HepG2 (cell line): ENCODE results near the gene UBAC1. TPM values are rescaled to one million over a fixed set of nuclear protein-coding genes. Genes with fewer than 3 reads are reported as not detected.

Experiments used
- ATAC-seq: fragments of 200-7000 bp; cut with Tn5 transposase; 3 replicates; pipeline ENCODE4 v1.9.1; 2020; ENCODE audit warnings: mild to moderate bottlenecking, moderate library complexity
- BruUV-seq: library from RNA; stranded (reverse); fragments of 400-500 nt; replicated peaks from 2 replicates; lab custom pipeline; 2021; lab: Mats Ljungman, UMichigan
- CTCF ChIA-PET: fragments of 300-600 bp; formaldehyde crosslinking; extraction: SDS; loops from one replicate; lab custom pipeline; 2021; ENCODE audit warnings: low total read pairs, inconsistent platforms, low intra/inter-chr PET ratio; lab: Yijun Ruan, JAX
- POLR2A ChIA-PET: fragments of 350-600 bp; sonication (Branson Sonifier 250); formaldehyde crosslinking; loops from one replicate; lab custom pipeline; 2020; ENCODE audit warnings: antibody characterized with exemption, inconsistent platforms; lab: Yijun Ruan, JAX
- DNase-seq: peaks from one replicate; pipeline ENCODE4 v3.0.0-alpha.2; 2015; ENCODE audit warnings: low spot score
- FAIRE-seq: peaks from 3 replicates; lab custom pipeline; 2011; peaks lifted over from hg19 to GRCh38; lab: Jason Lieb, UNC
- H2AFZ ChIP-seq: one replicate; pipeline ENCODE4 v1.6.1; 2011; ENCODE audit warnings: low read length, inconsistent platforms
- H3K27ac ChIP-seq: fragments of 300-600 bp; 3 replicates; pipeline ENCODE4 v1.8.0; 2011; ENCODE audit warnings: mixed run types, mild to moderate bottlenecking, mixed read lengths, low read length, inconsistent platforms; ENCODE audit not compliant: insufficient read depth; ENCODE audit errors: extremely low read length
- H3K27me3 ChIP-seq, 2 experiments: fragments of 200-600 bp in 1 of 2; 2 replicates in 1 of 2; 3 replicates in 1 of 2; pipeline versions ENCODE4 v1.6.0 to v1.8.0; 2011; ENCODE audit warnings: low read length in 2 of 2, mild to moderate bottlenecking in 2 of 2, moderate library complexity in 2 of 2, inconsistent platforms in 1 of 2; ENCODE audit not compliant: insufficient read depth in 2 of 2, control insufficient read depth in 1 of 2
- H3K36me3 ChIP-seq, 2 experiments: fragments of 200-600 bp in 1 of 2; replicated peaks in 1 of 2; 2 replicates in 1 of 2; 3 replicates in 1 of 2; pipeline versions ENCODE4 v1.5.1 to v1.8.0; 2011; ENCODE audit warnings: low read length in 2 of 2, inconsistent platforms in 1 of 2; ENCODE audit not compliant: insufficient read depth in 2 of 2, control insufficient read depth in 1 of 2
- H3K4me1 ChIP-seq: 2 replicates; pipeline ENCODE4 v1.5.1; 2012; ENCODE audit warnings: low read length, inconsistent platforms; ENCODE audit not compliant: insufficient read depth
- H3K4me2 ChIP-seq: 2 replicates; pipeline ENCODE4 v1.6.0; 2011; ENCODE audit warnings: low read depth, low read length, inconsistent platforms
- H3K4me3 ChIP-seq, 3 experiments: fragments of 200-600 bp in 1 of 3; sonication (generic), shearing (Covaris generic) in 1 of 3; replicated peaks in 1 of 3; 2 replicates each; pipeline ENCODE4 v1.5.1; 2011 to 2016; ENCODE audit warnings: low read length in 3 of 3, inconsistent platforms in 2 of 3, low read depth in 2 of 3, mild to moderate bottlenecking in 2 of 3, control low read depth in 1 of 3, mixed read lengths in 1 of 3; ENCODE audit not compliant: insufficient read depth in 1 of 3
- H3K79me2 ChIP-seq: one replicate; pipeline ENCODE4 v1.6.1; 2011; ENCODE audit warnings: low read length, inconsistent platforms; ENCODE audit not compliant: insufficient read depth
- H3K9ac ChIP-seq: 2 replicates; pipeline ENCODE4 v1.6.0; 2011; ENCODE audit warnings: mild to moderate bottlenecking, low read depth, low read length, inconsistent platforms; ENCODE audit not compliant: insufficient read depth
- H3K9me3 ChIP-seq: 2 replicates; pipeline ENCODE4 v1.5.1; 2012; ENCODE audit warnings: mild to moderate bottlenecking, low read length
- H4K20me1 ChIP-seq: 2 replicates; pipeline ENCODE4 v1.6.0; 2011; ENCODE audit warnings: inconsistent platforms, mild to moderate bottlenecking, low read length, moderate library complexity; ENCODE audit not compliant: insufficient read depth
- FOXO1 ChIP-seq: sonication (generic); formaldehyde crosslinking; IDR thresholded peaks from 2 replicates; pipeline ENCODE4 v1.4.0; 2020; ENCODE audit warnings: missing genetic modification reagents
- MTA3 ChIP-seq: sonication (generic); formaldehyde crosslinking; IDR thresholded peaks from 2 replicates; pipeline ENCODE4 v1.4.0; 2020; ENCODE audit warnings: missing genetic modification reagents
- NFIB ChIP-seq: sonication (generic); formaldehyde crosslinking; IDR thresholded peaks from 2 replicates; pipeline ENCODE4 v1.9.0; 2021; ENCODE audit warnings: missing genetic modification reagents, mild to moderate bottlenecking, borderline replicate concordance
- SKI ChIP-seq: fragments of 450-650 bp; IDR thresholded peaks from one replicate; pipeline ENCODE4 v1.6.1; 2018; ENCODE audit warnings: mild to moderate bottlenecking; ENCODE audit not compliant: partially characterized antibody
- ZNF629 ChIP-seq: sonication (generic); formaldehyde crosslinking; conservative IDR thresholded peaks from 2 replicates; pipeline ENCODE4 v1.5.0; 2020; ENCODE audit warnings: missing genetic modification reagents
- WGBS: methylation state at CpG from one replicate; pipeline ENCODE4 v1.1.6; 2017; ENCODE audit warnings: low lambda C conversion rate; 5-methylcytosine and 5-hydroxymethylcytosine counted together
- in situ Hi-C: cut with HindIII; loops from 2 replicates; pipeline ENCODE4 v1.10.0; 2017; ENCODE audit warnings: low pct_unique_long_range_greater_than_20kb; ENCODE audit not compliant: extremely low pct_ligation_motif_present
- intact Hi-C: fragments of 100-400 bp; cut with micrococcal nuclease; formaldehyde crosslinking; loops from one replicate; pipeline ENCODE4 v1.10.0; 2022; ENCODE audit not compliant: unreplicated experiment
- polyA plus RNA-seq, 8 experiments: library from polyadenylated mRNA; depleted of rRNA in 3 of 8; stranded (reverse) in 7 of 8; unstranded in 1 of 8; fragments of >200 nt; fragmentation: Illumina TruSeq in 4 of 8; extraction: Trizol in 4 of 8; gene quantifications; 2 replicates each; pipeline versions ENCODE4 v1.2.1 to v1.2.3, GENCODE V29; 2011 to 2016; ENCODE audit warnings: low read depth in 4 of 8, missing spikeins in 1 of 8, mixed read lengths in 1 of 8; ENCODE audit not compliant: insufficient read depth in 1 of 8
- total RNA-seq, 5 experiments: library from RNA; depleted of rRNA; stranded (reverse); fragments of >200 nt; fragmentation: Illumina TruSeq; extraction: Trizol; gene quantifications; 2 replicates each; pipeline ENCODE4 v1.2.3, GENCODE V29; 2016; ENCODE audit warnings: low read depth in 1 of 5
- TF ChIP-seq, protein P1 (sequence below): sonication (generic); formaldehyde crosslinking; IDR thresholded peaks from 2 replicates; pipeline ENCODE4 v1.4.0; 2020; ENCODE audit warnings: missing genetic modification reagents, borderline replicate concordance
- TF ChIP-seq, protein P2 (sequence below): sonication (generic); formaldehyde crosslinking; IDR thresholded peaks from 2 replicates; pipeline ENCODE4 v1.5.1; 2020; ENCODE audit warnings: missing genetic modification reagents, mild to moderate bottlenecking, borderline replicate concordance
- TF ChIP-seq, protein P3 (sequence below): sonication (generic); formaldehyde crosslinking; IDR thresholded peaks from 2 replicates; pipeline ENCODE4 v1.5.0; 2020; ENCODE audit warnings: missing genetic modification reagents

Gene UBAC1
- total and polyA plus RNA-seq, 2 of the 13 experiments (the other 11 are each of a cell fraction or from before 2014, with no cell fraction given): 32.2 to 34.1 TPM

DNA sequence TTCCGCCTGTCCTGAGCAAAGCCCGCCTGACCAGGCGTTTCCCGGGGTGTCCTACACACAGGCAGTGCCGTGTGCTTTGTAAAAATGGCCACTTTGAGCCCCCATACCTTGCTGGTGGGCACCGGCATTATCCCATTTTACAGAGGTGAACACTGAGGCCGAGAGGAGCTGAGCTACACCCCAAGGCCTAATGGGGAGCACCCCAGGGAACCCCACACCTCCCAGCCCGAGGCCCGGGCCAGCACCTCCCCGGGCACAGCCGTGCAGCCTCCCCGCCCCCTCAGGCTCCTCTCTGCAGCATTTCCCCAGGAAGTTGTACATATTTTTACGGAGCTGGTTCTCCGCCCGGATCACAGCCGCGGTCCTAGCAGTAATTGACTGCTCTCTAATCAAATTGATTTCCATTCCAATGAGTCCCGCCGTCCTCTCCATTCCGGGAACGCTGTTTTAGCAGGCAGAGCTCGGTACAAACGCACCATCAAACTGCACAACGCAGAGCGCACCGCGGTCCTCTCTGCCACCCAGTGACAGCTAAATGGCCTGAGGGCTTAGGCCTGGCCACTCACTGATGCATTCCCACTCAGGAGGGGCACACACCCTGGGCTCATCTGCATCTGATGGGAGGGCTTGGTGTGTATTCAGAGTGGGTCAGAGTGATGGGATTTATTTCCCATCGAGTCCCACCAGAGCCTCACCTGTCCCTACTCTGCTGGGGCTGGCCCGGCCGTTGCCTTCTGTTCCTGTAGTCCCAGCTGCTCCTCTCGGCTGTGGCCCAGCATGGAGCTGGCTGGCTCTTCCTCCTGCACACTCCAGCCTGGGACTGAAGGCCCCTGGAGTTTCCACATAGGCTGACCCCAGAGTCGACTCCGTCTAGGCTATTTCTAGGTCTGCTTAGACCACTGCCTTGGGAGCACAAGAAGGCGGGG lies 36.2 kb upstream of the UBAC1 start:
- no peak overlapping the region for H3K9ac ChIP-seq
- no peaks in the 10 kb centered on the region; a peak in 1 of 5 replicates for H3K27me3 ChIP-seq
- FAIRE-seq: no peak
- DNase-seq: no peak
- peak; percentile 91 for TF ChIP-seq ZNF629 (CRISPR knock-in tag)
- no peak for TF ChIP-seq MTA3 (CRISPR knock-in tag)
- TF ChIP-seq SKI: no peak
- TF ChIP-seq NFIB (CRISPR knock-in tag): no peak
- H3K79me2 ChIP-seq: no peaks in the 10 kb centered on the region
- no peaks in the 10 kb centered on the region for H4K20me1 ChIP-seq
- intact Hi-C loops: no loop called here
- H3K4me2 ChIP-seq: no peak overlapping the region
- CTCF ChIA-PET: no interaction called here
- H2AFZ ChIP-seq: no peak overlapping the region
- POLR2A ChIA-PET: no interaction called here
- peaks cover 65% of the 10 kb centered on the region for H3K4me1 ChIP-seq
- BruUV-seq: no TSS peak
- WGBS: 79% methylated on average over 23 of the region's 34 CpGs
- no peak overlapping the region for H3K4me3 ChIP-seq
- H3K27ac ChIP-seq: no peak overlapping the region
- H3K36me3 ChIP-seq: no peaks in the 10 kb centered on the region
- no peak for ATAC-seq
- in situ Hi-C loops: loop anchor here (25.0 kb wide), 1 partner anchor 265 kb away; no protein-coding TSS in a partner anchor
- H3K9me3 ChIP-seq: no peaks in the 10 kb centered on the region

DNA sequence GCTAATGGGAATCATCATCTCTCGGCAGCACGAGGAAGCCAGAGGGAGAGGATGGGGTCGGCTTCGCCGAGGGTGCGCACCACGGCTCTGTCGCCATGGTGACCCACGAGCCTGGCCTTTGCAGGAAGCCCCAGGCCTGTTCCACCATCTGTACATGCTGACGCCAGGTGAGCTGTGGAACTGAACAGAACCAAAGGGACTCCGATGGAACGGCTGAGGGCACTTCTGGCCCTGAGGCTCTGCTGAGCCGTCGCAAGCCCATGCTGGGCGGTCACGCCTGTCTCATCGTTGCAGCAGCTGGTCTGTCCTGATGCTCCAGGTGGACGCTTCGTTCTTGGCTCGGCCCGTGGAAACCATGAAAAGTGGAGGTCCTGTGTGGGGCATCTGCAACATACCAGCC lies 34.6 kb upstream of the UBAC1 start:
- Histone ChIP-seq H3K9ac (no peak overlapping the region), H2AFZ (no peak overlapping the region), H4K20me1 (no peaks in the 10 kb centered on the region), H3K4me3 (no peak overlapping the region), H3K9me3 (no peaks in the 10 kb centered on the region), H3K4me1 (peaks cover 65% of the 10 kb centered on the region), H3K36me3 (no peaks in the 10 kb centered on the region), H3K79me2 (no peaks in the 10 kb centered on the region), H3K27ac (no peak overlapping the region), H3K27me3 (no peaks in the 10 kb centered on the region; a peak in 1 of 5 replicates), H3K4me2 (no peak overlapping the region)
- ATAC-seq (no peak), DNase-seq (no peak), FAIRE-seq (no peak)
- intact Hi-C loops: no loop called here
- WGBS: 96% methylated on average over 11 of the region's 21 CpGs
- ChIA-PET CTCF (no interaction called here), POLR2A (interaction anchor here (1.2 to 4.6 kb wide), 2 partner anchors 15 to 123 kb away, joined by 4 to 41 read pairs; partner anchors contain the start of gene TMEM250)
- in situ Hi-C loops: loop anchor here (25.0 kb wide), 1 partner anchor 266 kb away; no protein-coding TSS in a partner anchor
- BruUV-seq: no TSS peak
- TF ChIP-seq, protein P1, sequence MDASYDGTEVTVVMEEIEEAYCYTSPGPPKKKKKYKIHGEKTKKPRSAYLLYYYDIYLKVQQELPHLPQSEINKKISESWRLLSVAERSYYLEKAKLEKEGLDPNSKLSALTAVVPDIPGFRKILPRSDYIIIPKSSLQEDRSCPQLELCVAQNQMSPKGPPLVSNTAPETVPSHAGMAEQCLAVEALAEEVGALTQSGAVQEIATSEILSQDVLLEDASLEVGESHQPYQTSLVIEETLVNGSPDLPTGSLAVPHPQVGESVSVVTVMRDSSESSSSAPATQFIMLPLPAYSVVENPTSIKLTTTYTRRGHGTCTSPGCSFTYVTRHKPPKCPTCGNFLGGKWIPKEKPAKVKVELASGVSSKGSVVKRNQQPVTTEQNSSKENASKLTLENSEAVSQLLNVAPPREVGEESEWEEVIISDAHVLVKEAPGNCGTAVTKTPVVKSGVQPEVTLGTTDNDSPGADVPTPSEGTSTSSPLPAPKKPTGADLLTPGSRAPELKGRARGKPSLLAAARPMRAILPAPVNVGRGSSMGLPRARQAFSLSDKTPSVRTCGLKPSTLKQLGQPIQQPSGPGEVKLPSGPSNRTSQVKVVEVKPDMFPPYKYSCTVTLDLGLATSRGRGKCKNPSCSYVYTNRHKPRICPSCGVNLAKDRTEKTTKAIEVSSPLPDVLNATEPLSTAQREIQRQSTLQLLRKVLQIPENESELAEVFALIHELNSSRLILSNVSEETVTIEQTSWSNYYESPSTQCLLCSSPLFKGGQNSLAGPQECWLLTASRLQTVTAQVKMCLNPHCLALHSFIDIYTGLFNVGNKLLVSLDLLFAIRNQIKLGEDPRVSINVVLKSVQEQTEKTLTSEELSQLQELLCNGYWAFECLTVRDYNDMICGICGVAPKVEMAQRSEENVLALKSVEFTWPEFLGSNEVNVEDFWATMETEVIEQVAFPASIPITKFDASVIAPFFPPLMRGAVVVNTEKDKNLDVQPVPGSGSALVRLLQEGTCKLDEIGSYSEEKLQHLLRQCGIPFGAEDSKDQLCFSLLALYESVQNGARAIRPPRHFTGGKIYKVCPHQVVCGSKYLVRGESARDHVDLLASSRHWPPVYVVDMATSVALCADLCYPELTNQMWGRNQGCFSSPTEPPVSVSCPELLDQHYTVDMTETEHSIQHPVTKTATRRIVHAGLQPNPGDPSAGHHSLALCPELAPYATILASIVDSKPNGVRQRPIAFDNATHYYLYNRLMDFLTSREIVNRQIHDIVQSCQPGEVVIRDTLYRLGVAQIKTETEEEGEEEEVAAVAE (CRISPR knock-in tag): no peak
- TF ChIP-seq, protein P2, sequence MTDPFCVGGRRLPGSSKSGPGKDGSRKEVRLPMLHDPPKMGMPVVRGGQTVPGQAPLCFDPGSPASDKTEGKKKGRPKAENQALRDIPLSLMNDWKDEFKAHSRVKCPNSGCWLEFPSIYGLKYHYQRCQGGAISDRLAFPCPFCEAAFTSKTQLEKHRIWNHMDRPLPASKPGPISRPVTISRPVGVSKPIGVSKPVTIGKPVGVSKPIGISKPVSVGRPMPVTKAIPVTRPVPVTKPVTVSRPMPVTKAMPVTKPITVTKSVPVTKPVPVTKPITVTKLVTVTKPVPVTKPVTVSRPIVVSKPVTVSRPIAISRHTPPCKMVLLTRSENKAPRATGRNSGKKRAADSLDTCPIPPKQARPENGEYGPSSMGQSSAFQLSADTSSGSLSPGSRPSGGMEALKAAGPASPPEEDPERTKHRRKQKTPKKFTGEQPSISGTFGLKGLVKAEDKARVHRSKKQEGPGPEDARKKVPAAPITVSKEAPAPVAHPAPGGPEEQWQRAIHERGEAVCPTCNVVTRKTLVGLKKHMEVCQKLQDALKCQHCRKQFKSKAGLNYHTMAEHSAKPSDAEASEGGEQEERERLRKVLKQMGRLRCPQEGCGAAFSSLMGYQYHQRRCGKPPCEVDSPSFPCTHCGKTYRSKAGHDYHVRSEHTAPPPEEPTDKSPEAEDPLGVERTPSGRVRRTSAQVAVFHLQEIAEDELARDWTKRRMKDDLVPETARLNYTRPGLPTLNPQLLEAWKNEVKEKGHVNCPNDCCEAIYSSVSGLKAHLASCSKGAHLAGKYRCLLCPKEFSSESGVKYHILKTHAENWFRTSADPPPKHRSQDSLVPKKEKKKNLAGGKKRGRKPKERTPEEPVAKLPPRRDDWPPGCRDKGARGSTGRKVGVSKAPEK (CRISPR knock-in tag): no peak
- TF ChIP-seq FOXO1 (CRISPR knock-in tag): no peak
- TF ChIP-seq, protein P3, sequence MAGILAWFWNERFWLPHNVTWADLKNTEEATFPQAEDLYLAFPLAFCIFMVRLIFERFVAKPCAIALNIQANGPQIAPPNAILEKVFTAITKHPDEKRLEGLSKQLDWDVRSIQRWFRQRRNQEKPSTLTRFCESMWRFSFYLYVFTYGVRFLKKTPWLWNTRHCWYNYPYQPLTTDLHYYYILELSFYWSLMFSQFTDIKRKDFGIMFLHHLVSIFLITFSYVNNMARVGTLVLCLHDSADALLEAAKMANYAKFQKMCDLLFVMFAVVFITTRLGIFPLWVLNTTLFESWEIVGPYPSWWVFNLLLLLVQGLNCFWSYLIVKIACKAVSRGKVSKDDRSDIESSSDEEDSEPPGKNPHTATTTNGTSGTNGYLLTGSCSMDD (CRISPR knock-in tag): no peak
